Heart left ventricle (tissue), 16 donors: ENCODE results near the gene SRSF8. TPM values are rescaled to one million over a fixed set of nuclear protein-coding genes. Genes with fewer than 3 reads are reported as not detected.

Experiments used
- ATAC-seq, 4 donors: fragments of 200-7000 bp; cut with Tn5 transposase; one replicate each; pipeline ENCODE4 v1.9.1; 2020 to 2022; ENCODE audit warnings: moderate library complexity in 4 of 4, mild to moderate bottlenecking in 3 of 4, moderate number of reproducible peaks in 1 of 4
- DNase-seq, 5 donors: peaks; one replicate each; pipeline ENCODE4 v3.0.0-alpha.2; 2020
- H3K27ac ChIP-seq, 12 donors: fragments of 200-600 bp; sonication (generic) in 4 of 12; one replicate each; pipeline versions ENCODE4 v1.5.0 to v1.8.0; 2016 to 2022; ENCODE audit warnings: mild to moderate bottlenecking in 2 of 12
- H3K27me3 ChIP-seq, 9 donors: fragments of 200-600 bp; sonication (generic) in 2 of 9; one replicate each; pipeline versions ENCODE4 v1.5.1 to v1.8.0; 2016 to 2022; ENCODE audit warnings: mild to moderate bottlenecking in 3 of 9
- H3K36me3 ChIP-seq, 9 donors: fragments of 200-600 bp; sonication (generic) in 2 of 9; one replicate each; pipeline versions ENCODE4 v1.5.0 to v1.8.0; 2018 to 2022; ENCODE audit warnings: mild to moderate bottlenecking in 2 of 9
- H3K4me1 ChIP-seq, 12 donors: fragments of 200-600 bp; sonication (generic) in 4 of 12; one replicate each; pipeline versions ENCODE4 v1.5.0 to v1.8.0; 2016 to 2022; ENCODE audit warnings: mild to moderate bottlenecking in 3 of 12
- H3K4me3 ChIP-seq, 12 donors: fragments of 200-600 bp; sonication (generic) in 4 of 12; one replicate each; pipeline versions ENCODE4 v1.5.0 to v1.8.0; 2017 to 2022; ENCODE audit warnings: mild to moderate bottlenecking in 9 of 12, moderate library complexity in 4 of 12
- H3K9me3 ChIP-seq, 12 donors: fragments of 200-600 bp; sonication (generic) in 4 of 12; one replicate each; pipeline versions ENCODE4 v1.5.0 to v1.8.0; 2016 to 2022; ENCODE audit warnings: mild to moderate bottlenecking in 1 of 12
- POLR2A ChIP-seq, 2 donors: fragments of 450-650 bp; IDR thresholded peaks; one replicate each; pipeline ENCODE4 v1.6.1; 2017; ENCODE audit warnings: antibody characterized with exemption in 2 of 2, mild to moderate bottlenecking in 2 of 2, moderate library complexity in 2 of 2
- WGBS, 4 donors: extraction: QIAGEN DNeasy Blood & Tissue Kit in 2 of 4; methylation state at CpG; one replicate each; pipeline versions ENCODE4 v1.1.5 to v1.1.7; 2013 to 2018; 5-methylcytosine and 5-hydroxymethylcytosine counted together
- intact Hi-C, 10 donors: fragments of 100-400 bp; cut with DNase I; formaldehyde crosslinking; loops; one replicate each; pipeline versions ENCODE4 v1.11.1 to v1.14.2; 2022
- polyA plus RNA-seq, 2 donors: library from polyadenylated mRNA; stranded (reverse); fragments of 200-250 nt; gene quantifications; one replicate each; pipeline ENCODE4 v1.2.3, GENCODE V29; 2013
- total RNA-seq, 9 donors: library from RNA; depleted of rRNA in 2 of 9; stranded (reverse); fragments of >200 nt in 2 of 9; fragmentation: NEBNext Ultra II Directional in 3 of 9; extraction: Animal tissue kit (Norgen Biotek cat#: 25700) in 3 of 9; gene quantifications; one replicate each; pipeline versions ENCODE4 v1.1.0 to v1.2.4, GENCODE V29; 2016 to 2023
- TF ChIP-seq, protein P1 (sequence below), 12 donors: fragments of 200-600 bp; sonication (generic) in 4 of 12; IDR thresholded peaks; one replicate each; pipeline versions ENCODE4 v1.5.0 to v1.8.0; 2018 to 2022; ENCODE audit warnings: antibody characterized with exemption in 12 of 12, mild to moderate bottlenecking in 5 of 12
- donor health status: ischemic (EF 13 %, LVEDD 7.1; RV severe dilation, severe dysfunction).
- donor health status: healthy with polysubstance abuse.
- donor health status: DM: no; HTN: yes; CAD: no.
- donor health status: DM: no; HTN: no; CAD: no.
- donor health status: ischemic (EF 25% LVEDD 6.9; RV normal size, moderate dysfunction).
- donor health status: ischemic (EF 25% LVEDD 5.7; RV mildly dilated, moderate dysfunction).
- donor health status: healthy.
- donor health status: DM: yes; HTN: yes; CAD: no.
- donor health status: ischemic (EF 35%, LVEDD 5.7; RV mildly dilated, moderate dysfunction).
- donor health status: nonischemic (EF 11% LVEDD 7.7; RV severe dilation, severe dysfunction).
- donor health status: DM: yes; HTN: yes; CAD: no.
- donor health status: PGD.
- donor health status: ischemic (EF 29% LVEDD 5.4; RV normal size, mild dysfunction).
- donor health status: nonischemic (EF 23%, LVEDD 6.1; RV moderate dilation, normal function).

Gene SRSF8
- total and polyA plus RNA-seq, 11 donors: 20.0 to 26.5 (median 22.7) TPM

DNA sequence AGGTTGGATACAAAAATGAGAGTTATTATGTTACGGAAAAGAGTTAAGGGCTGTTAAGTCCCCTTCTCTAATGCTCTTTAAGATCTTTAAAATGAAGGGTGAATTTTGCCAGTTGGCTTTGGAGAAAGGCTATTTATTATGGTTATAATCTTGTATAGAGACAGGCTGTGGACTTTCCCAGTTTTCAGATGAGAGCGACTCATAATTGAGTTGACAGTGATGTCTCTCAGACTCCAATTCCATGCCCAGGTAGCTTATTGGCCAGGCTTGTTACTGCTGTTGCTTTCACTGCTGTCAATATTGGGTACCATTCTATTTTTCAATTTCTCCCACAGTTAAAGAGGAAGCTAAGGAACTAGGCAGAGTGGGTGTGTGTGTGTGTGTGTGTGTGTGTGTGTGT is 36.0 kb downstream of the SRSF8 start:
- Histone ChIP-seq H3K4me3 (no peak overlapping the region), H3K27me3 (no peaks in the 10 kb centered on the region), H3K9me3 (no peaks in the 10 kb centered on the region), H3K4me1 (peaks cover 0 to 18% (median 4%) of the 10 kb centered on the region in 12 donors), H3K36me3 (peaks cover 0 to 12% (median 0%) of the 10 kb centered on the region in 9 donors), H3K27ac (no peak overlapping the region)
- no peak for TF ChIP-seq POLR2A (IDR thresholded peaks at IDR 0.05)
- TF ChIP-seq, protein P1, sequence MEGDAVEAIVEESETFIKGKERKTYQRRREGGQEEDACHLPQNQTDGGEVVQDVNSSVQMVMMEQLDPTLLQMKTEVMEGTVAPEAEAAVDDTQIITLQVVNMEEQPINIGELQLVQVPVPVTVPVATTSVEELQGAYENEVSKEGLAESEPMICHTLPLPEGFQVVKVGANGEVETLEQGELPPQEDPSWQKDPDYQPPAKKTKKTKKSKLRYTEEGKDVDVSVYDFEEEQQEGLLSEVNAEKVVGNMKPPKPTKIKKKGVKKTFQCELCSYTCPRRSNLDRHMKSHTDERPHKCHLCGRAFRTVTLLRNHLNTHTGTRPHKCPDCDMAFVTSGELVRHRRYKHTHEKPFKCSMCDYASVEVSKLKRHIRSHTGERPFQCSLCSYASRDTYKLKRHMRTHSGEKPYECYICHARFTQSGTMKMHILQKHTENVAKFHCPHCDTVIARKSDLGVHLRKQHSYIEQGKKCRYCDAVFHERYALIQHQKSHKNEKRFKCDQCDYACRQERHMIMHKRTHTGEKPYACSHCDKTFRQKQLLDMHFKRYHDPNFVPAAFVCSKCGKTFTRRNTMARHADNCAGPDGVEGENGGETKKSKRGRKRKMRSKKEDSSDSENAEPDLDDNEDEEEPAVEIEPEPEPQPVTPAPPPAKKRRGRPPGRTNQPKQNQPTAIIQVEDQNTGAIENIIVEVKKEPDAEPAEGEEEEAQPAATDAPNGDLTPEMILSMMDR (IDR thresholded peaks at IDR 0.05): no peak
- 96 to 99% (median 97%) methylated on average over 2 of the region's 2 CpGs for WGBS, 4 donors
- ATAC-seq (no peak), DNase-seq (no peak)
- intact Hi-C loops: no loop called here

DNA sequence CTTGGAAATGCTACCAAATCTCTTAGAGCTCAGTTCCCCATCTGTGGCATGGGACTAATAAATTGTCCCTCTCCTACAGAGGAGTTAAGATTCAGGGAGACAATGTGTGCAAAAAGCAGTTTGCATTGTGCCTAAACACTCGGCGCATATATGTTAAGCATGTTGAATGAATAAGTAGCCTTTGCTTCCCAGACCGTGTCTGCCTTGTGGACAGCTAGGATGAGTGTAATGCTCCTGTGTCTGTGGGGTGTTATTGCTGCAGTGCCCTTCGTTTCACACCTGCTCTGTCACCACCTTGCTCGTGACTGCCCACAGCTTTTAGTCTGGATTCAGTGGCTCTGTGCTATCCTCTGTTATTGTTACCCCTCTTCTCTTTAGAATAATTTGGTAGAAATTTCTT is 37.0 kb downstream of the SRSF8 start:
- no peak for ATAC-seq
- WGBS, 4 donors: 83 to 91% (median 86%) methylated on average over 5 of the region's 5 CpGs

DNA sequence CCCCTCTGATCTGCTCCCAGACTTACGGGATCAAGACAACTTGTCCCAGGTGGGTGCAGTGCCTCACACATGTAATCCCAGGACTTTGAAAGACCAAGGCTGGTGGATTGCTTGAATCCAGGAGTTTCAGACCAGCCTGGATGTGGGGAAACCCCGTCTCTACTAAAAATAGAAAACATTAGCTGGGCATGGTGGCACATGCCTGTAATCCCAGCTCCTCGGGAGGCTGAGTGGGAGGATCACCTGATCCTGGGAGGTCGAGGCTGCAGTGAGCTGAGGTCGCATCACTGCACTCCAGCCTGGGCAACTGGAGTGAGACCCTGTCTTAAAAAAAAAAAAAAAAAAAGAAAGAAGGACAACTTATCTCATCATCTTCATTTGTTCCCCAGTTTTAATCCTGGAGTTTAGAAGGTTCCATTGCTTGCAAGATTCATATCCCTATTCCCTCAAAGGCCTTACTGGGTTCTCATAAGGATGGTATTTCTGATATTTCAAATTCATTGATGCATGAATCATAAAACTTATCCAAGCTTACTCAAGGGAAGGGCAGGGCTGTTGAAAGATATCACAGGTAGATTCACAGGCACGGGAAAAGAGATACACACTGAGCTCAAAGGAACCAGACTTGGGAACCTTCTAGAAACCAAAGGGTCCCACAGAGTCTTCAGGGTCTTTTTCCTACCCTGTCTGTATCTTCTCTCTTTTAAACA is 37.6 kb downstream of the SRSF8 start:
- H3K4me1 ChIP-seq: peaks cover 0 to 33% (median 17%) of the 10 kb centered on the region in 12 donors
- no peaks in the 10 kb centered on the region for H3K27me3 ChIP-seq
- H3K27ac ChIP-seq: no peak overlapping the region
- H3K4me3 ChIP-seq: no peak overlapping the region
- H3K9me3 ChIP-seq: no peaks in the 10 kb centered on the region
- ATAC-seq (no peak), DNase-seq (no peak)
- peaks cover 0 to 12% (median 0%) of the 10 kb centered on the region in 9 donors for H3K36me3 ChIP-seq
- TF ChIP-seq, protein P1 (IDR thresholded peaks at IDR 0.05): no peak
- TF ChIP-seq POLR2A (IDR thresholded peaks at IDR 0.05): no peak
- WGBS, 4 donors: 78 to 87% (median 84%) methylated on average over 6 of the region's 6 CpGs
- intact Hi-C loops: no loop called here

More for the DNA sequence above, 37.0 kb downstream of the SRSF8 start:
- Histone ChIP-seq H3K4me3 (no peak overlapping the region), H3K27ac (no peak overlapping the region), H3K27me3 (no peaks in the 10 kb centered on the region), H3K4me1 (peaks cover 0 to 28% (median 11%) of the 10 kb centered on the region in 12 donors), H3K36me3 (peaks cover 0 to 12% (median 0%) of the 10 kb centered on the region in 9 donors), H3K9me3 (no peaks in the 10 kb centered on the region)
- intact Hi-C loops: no loop called here
- no peak for TF ChIP-seq POLR2A (IDR thresholded peaks at IDR 0.05)
- TF ChIP-seq, protein P1 (IDR thresholded peaks at IDR 0.05): no peak
- DNase-seq: no peak

DNA sequence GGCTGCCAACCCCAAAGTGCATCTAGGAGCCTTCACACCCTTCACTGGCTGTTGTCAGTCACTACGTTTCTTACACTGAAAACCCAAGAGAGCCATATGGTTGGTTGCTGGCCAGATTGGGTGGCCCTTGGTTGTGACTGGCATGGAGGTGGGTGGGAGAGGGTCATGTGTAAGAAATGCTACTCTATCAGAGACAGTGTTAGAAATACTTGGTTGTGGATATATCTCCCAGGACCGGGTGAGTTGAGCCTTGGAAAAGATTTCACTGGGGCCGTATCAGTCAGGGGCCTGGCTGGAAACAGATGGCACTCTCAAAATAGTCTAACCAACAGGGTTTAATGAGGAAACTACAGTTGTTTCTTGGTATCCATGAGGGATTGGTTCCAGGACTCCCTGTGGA is 38.1 kb downstream of the SRSF8 start:
- no peak for ATAC-seq
- intact Hi-C loops: no loop called here
- Histone ChIP-seq H3K4me3 (no peak overlapping the region), H3K27me3 (no peaks in the 10 kb centered on the region), H3K36me3 (peaks cover 0 to 17% (median 0%) of the 10 kb centered on the region in 9 donors), H3K4me1 (peaks cover 0 to 39% (median 22%) of the 10 kb centered on the region in 12 donors), H3K27ac (no peak overlapping the region), H3K9me3 (no peaks in the 10 kb centered on the region)
- 79 to 85% (median 84%) methylated on average over 3 of the region's 3 CpGs for WGBS, 4 donors
- DNase-seq: no peak
- TF ChIP-seq, protein P1 (IDR thresholded peaks at IDR 0.05): no peak
- TF ChIP-seq POLR2A (IDR thresholded peaks at IDR 0.05): no peak
